ENCODE results near the gene FBXL2.
"Not testable (repeated sequence)": the region's sequence is repeated elsewhere in the genome, so short reads cannot be mapped to it uniquely, and the experiment has no call there.

FBXL2 gene

GRCh38 chr3:33317963-33318709 is 40.9 kb downstream of the FBXL2 start:
- DNase-seq: no peak

- DNase-seq: no peak
These were observed 41.6 kb downstream of the FBXL2 start for GRCh38 chr3:33318710-33319380.

GRCh38 chr3:33322412-33322811 is 45.2 kb downstream of the FBXL2 start:
- DNase-seq: peak; percentile 60

GRCh38 chr3:33331414-33331813 is 54.2 kb downstream of the FBXL2 start:
- DNase-seq: peak; percentile 33

GRCh38 chr3:33334364-33334763 is 57.1 kb downstream of the FBXL2 start:
- DNase-seq: no peak

GRCh38 chr3:33338936-33339465 is 61.8 kb downstream of the FBXL2 start:
- DNase-seq: not testable (repeated sequence)

GRCh38 chr3:33339758-33340157 is 62.5 kb downstream of the FBXL2 start:
- no peak for DNase-seq

DNA sequence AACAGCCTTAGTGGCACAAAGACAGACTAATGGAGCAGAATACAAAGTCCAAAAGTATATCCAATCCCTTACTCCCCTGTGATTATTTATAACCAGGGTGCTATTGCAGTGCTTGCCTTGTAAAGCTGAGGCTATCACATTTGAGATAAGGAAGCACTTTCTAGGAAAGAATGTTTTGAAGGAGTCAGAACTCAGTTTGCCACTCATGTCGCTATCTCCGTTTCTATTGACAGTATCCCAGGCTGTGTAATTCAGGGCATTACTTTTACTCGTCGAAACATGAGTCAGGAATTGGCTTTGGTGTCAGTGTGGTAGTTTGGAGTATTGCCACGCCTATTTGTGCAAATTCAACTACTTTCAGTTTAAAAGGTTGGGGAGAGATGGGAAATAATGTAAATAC is 78.4 kb downstream of the FBXL2 start:
- peak; percentile 30 for DNase-seq

GRCh38 chr3:33358172-33358781 is 81.0 kb downstream of the FBXL2 start:
- DNase-seq: no peak

DNA sequence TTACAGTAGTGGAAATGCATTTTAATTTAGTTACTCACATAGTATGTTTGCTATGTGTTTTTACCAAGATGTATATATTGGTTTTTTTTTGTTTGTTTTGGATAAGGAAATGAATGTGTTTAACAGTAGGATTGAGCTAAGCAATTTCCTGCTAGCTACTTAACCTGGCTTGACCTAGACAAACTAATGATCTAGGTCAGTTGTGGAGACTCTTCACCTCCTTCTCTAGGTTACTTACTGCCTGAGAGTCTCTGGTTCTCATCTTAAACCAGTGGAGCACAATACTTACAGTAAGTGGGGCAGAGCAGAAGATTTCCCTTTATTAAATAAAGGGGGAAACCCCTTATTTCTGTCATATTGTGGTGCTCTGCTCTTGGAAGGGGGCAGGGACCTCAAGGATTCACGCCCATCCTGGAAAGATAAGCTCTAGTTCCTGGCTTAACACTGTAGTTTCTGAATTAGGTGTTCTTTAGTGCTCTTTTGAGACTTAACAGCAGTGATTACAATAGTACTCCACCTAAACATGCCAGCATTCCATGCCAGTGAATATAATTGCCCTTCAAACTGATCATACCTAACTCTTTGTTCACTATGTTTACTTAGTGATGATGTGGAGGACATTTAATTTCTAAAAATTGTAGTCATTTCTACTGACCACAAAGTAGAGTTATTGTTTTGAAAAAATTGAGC is 83.0 kb downstream of the FBXL2 start:
- DNase-seq: peak; percentile 90

DNA sequence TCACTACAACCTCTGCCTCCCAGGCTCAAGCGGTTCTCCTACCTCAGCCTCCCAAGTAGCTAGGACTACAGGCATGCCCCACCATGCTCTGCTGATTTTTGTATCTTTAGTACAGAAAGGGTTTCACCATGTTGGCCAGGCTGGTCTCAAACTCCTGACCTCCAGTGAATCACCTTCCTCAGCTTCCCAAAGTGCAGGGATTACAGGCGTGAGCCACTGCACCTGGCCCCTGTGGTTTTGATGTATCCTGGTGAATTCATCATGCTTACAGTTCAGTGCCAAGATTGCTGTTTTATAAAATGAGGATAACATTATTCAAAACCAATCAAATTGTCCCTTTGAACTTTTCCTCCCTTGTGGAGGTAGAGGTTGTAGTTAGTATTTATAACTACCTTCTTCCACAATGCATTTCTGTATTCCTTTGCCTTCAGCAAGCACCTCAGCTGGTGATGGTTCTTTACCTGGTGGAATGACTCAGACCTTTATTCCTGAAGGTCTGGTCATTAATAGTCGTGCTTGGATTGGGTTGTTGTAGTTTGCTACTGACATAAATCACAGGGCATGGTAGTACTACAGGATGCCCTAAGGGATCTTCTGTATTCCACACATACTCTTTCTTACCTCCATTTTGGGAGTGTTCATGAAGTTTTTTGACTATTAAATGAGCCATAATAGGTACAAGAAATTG is 86.0 kb downstream of the FBXL2 start:
- DNase-seq: no peak

GRCh38 chr3:33364060-33364459 is 86.8 kb downstream of the FBXL2 start:
- DNase-seq: no peak

DNA sequence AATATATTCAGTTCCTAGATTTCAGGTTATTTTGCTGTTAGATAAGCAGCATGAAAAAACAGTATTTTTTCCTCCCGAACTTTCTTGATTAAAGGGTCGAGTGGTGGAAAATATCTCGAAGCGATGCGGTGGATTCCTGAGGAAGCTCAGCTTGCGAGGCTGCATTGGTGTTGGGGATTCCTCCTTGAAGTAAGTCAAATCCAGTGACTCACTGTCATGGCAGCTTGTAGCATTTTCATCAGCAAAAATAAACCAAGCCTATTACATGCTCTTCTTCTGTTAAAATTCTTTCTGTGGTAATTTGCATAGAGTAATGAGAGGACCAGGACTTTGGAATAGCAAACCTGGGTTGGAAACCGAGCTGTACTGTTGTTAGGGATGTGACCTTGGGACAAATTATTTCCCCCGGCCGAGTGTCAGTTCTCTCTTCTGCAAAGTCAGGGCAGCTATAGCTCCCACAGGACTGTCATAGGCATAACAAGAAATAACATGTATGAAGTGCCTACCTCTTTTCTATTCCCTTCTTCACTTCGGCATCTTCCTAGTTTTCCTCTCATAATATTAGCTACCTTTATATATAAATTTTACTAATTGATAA is 87.4 kb downstream of the FBXL2 start:
- peak; percentile 60 for DNase-seq

DNA sequence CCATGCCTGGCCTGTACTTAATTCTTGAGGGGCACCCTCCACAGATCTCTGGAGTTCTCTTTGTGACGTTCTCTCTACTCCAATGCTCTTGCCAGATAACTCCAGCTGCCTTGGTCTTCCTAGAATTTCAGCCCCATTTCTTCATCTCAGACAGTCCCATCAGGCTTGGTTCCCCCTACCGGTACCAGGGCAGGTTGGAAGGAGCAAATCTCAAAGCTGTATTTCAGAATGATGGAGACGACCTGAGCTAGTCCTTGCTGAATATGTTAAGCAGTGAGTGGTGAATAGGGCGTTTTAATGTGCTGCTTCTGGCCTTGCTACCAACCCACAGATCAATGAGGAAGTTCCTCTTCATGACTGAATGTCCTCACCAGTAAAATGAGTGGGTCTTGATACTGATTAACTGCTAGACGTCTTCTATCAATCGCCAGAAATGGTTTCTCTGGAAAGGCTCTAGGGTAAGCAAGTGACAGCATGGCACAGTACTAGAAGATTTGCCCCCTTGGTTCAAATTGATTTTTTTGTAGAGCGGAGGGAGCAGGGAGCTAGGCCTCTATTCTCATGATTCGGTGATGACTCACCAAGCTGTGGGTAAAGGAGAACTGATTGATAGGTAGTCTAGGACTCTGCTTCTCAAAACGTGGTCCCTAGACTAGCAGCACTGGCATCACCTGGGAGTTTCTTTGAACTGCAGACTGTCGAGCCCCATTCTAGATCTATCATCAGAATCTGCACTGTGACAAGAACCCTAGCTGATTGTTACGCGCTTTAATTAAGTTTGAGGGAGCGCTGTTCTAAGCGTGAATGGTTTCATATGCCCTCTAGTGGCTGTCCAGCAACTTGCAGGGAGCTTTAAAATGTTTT is 95.2 kb downstream of the FBXL2 start:
- peak; percentile 79 for DNase-seq

DNA sequence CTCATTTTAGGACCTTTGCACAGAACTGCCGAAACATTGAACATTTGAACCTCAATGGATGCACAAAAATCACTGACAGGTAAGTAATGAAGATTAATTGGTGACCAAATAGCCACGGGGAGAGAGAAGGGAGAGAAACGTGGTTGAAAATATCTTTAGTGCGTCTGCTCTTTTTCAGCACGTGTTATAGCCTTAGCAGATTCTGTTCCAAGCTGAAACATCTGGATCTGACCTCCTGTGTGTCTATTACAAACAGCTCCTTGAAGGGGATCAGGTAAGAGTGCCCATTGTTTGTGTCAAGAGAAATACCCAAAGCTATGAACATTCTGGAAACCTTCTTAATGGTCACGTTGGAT is 95.8 kb downstream of the FBXL2 start:
- no peak for DNase-seq

- no peak for DNase-seq
These were observed 100.2 kb downstream of the FBXL2 start for GRCh38 chr3:33377489-33377888.

DNA sequence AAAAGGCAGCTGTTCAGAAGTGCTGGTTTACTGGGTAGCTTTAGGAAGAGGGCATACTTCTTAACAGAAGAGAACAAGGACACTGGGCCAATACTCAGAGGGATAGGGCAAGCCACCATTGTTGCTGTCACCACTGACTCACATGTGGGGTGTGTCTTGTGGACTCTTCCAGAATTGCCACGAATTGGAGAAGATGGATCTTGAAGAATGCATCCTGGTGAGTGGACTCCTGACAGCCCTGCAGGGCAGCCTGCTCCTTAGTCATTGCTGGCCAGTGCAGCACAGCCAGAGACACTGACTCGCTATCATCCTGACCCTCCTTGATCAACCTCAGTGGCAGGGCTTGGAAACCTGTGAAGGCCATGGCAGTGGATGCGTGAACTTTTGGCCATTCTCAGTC is 100.7 kb downstream of the FBXL2 start:
- DNase-seq: peak; percentile 71

- DNase-seq: no peak
These were observed 103.4 kb downstream of the FBXL2 start for GRCh38 chr3:33380653-33381052.

GRCh38 chr3:33383951-33384350 is 106.7 kb downstream of the FBXL2 start:
- DNase-seq: no peak

- DNase-seq: no peak
These were observed 108.2 kb downstream of the FBXL2 start for GRCh38 chr3:33385423-33385822.

- no peak for DNase-seq
These were observed 109.4 kb downstream of the FBXL2 start for GRCh38 chr3:33386631-33387030.
